ENCODE measurements around the gene GNAZ.

The GNAZ gene

GRCh38 chr22:23084453-23085350, 14.4 kb downstream of the GNAZ start:
- ChIA-PET CTCF (no interaction called here), POLR2A (no interaction called here)
- TF ChIP-seq L3MBTL2 (conservative IDR thresholded peaks at IDR 0.05): no peak
- TF ChIP-seq SUZ12 (IDR thresholded peaks at IDR 0.05): no peak
- no peak for DNase-seq (ENCODE audit: extremely low spot score)

DNA sequence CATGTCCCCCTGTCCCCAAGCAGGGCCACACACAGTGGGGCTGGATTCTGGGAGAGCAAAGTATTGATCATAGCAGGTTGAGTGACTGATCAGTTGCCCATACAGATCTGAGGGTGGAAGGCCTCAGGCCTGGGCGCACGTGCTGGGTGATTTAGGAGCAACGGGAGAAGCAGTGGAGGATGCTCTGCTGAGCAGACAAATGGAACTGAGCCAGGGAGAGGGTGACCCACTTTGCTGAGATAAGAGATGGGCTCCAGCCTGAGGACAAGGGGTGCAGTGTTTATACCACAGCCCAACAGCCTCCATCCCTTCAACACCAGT, 15.0 kb downstream of the GNAZ start:
- CTCF ChIA-PET: no interaction called here
- POLR2A ChIA-PET: no interaction called here
- no peak for DNase-seq (ENCODE audit: extremely low spot score)
- TF ChIP-seq FOXK2 (IDR thresholded peaks at IDR 0.05) (no peak), ELF4 (IDR thresholded peaks at IDR 0.05) (no peak), SUZ12 (IDR thresholded peaks at IDR 0.05) (no peak), FOXA1 (IDR thresholded peaks at IDR 0.05) (no peak), BHLHE40 (IDR thresholded peaks at IDR 0.05; ENCODE audit: borderline replicate concordance) (no peak), PKNOX1 (IDR thresholded peaks at IDR 0.05) (no peak), LEF1 (IDR thresholded peaks at IDR 0.05; ENCODE audit: borderline replicate concordance) (no peak), FOXM1 (IDR thresholded peaks at IDR 0.05; ENCODE audit: borderline replicate concordance) (no peak), NFRKB (IDR thresholded peaks at IDR 0.05) (no peak), L3MBTL2 (conservative IDR thresholded peaks at IDR 0.05) (no peak), ARNT (IDR thresholded peaks at IDR 0.05) (no peak), ZNF384 (IDR thresholded peaks at IDR 0.05) (no peak), SP1 (IDR thresholded peaks at IDR 0.05) (no peak), CTBP1 (IDR thresholded peaks at IDR 0.05; ENCODE audit: borderline replicate concordance) (no peak), TARDBP (IDR thresholded peaks at IDR 0.05) (no peak), HDGF (IDR thresholded peaks at IDR 0.05; ENCODE audit: borderline replicate concordance) (no peak)

- DNase-seq (ENCODE audit: extremely low spot score): no peak
- CTCF ChIA-PET: no interaction called here
- POLR2A ChIA-PET: no interaction called here
- TF ChIP-seq SUZ12 (IDR thresholded peaks at IDR 0.05) (no peak), ELF4 (IDR thresholded peaks at IDR 0.05) (no peak), ARNT (IDR thresholded peaks at IDR 0.05) (no peak), TARDBP (IDR thresholded peaks at IDR 0.05) (no peak), NFRKB (IDR thresholded peaks at IDR 0.05) (no peak), FOXK2 (IDR thresholded peaks at IDR 0.05) (no peak), LEF1 (IDR thresholded peaks at IDR 0.05; ENCODE audit: borderline replicate concordance) (no peak), HDGF (IDR thresholded peaks at IDR 0.05; ENCODE audit: borderline replicate concordance) (no peak), PKNOX1 (IDR thresholded peaks at IDR 0.05) (no peak), SP1 (IDR thresholded peaks at IDR 0.05) (no peak), CTBP1 (IDR thresholded peaks at IDR 0.05; ENCODE audit: borderline replicate concordance) (no peak), BHLHE40 (IDR thresholded peaks at IDR 0.05; ENCODE audit: borderline replicate concordance) (no peak), FOXM1 (IDR thresholded peaks at IDR 0.05; ENCODE audit: borderline replicate concordance) (no peak), L3MBTL2 (conservative IDR thresholded peaks at IDR 0.05) (no peak), ZNF384 (IDR thresholded peaks at IDR 0.05) (no peak), FOXA1 (IDR thresholded peaks at IDR 0.05) (no peak)
Observed at GRCh38 chr22:23085785-23086184, 15.5 kb downstream of the GNAZ start.

DNA sequence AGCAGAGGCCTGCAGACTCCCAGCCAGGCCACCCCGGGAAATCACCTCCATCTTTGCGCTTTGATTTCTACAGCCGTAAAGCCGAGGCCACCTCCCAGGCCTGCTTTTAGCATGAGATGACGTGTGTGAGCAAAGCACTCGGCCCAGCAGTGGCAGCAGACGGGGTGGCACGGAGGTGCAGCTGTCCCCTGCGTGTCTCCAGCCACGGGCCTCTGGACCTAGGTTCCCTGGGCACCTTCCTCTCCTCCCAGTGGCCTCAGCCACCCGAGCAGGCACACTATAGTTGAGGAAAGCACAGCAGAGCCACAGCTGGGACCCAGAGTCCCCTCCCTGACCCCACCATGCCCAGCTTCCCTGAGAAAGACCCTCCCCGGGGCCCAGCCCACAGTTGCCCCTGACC, 15.9 kb downstream of the GNAZ start:
- DNase-seq (ENCODE audit: extremely low spot score): no peak
- TF ChIP-seq ZNF384 (IDR thresholded peaks at IDR 0.05) (no peak), L3MBTL2 (conservative IDR thresholded peaks at IDR 0.05) (no peak), BHLHE40 (IDR thresholded peaks at IDR 0.05; ENCODE audit: borderline replicate concordance) (no peak), HDGF (IDR thresholded peaks at IDR 0.05; ENCODE audit: borderline replicate concordance) (no peak), TARDBP (IDR thresholded peaks at IDR 0.05) (no peak), FOXA1 (IDR thresholded peaks at IDR 0.05) (no peak), CTBP1 (IDR thresholded peaks at IDR 0.05; ENCODE audit: borderline replicate concordance) (no peak), SP1 (IDR thresholded peaks at IDR 0.05) (no peak), NFRKB (IDR thresholded peaks at IDR 0.05) (no peak), ELF4 (IDR thresholded peaks at IDR 0.05) (no peak), FOXM1 (IDR thresholded peaks at IDR 0.05; ENCODE audit: borderline replicate concordance) (no peak), PKNOX1 (IDR thresholded peaks at IDR 0.05) (no peak), FOXK2 (IDR thresholded peaks at IDR 0.05) (no peak)
- POLR2A ChIA-PET: no interaction called here
- CTCF ChIA-PET: no interaction called here

- DNase-seq (ENCODE audit: extremely low spot score): no peak
- CTCF ChIA-PET: no interaction called here
- TF ChIP-seq FOXK2 (IDR thresholded peaks at IDR 0.05) (no peak), PKNOX1 (IDR thresholded peaks at IDR 0.05) (no peak), TARDBP (IDR thresholded peaks at IDR 0.05) (no peak), HDGF (IDR thresholded peaks at IDR 0.05; ENCODE audit: borderline replicate concordance) (no peak), ZNF384 (IDR thresholded peaks at IDR 0.05) (no peak), LEF1 (IDR thresholded peaks at IDR 0.05; ENCODE audit: borderline replicate concordance) (no peak), SP1 (IDR thresholded peaks at IDR 0.05) (no peak), L3MBTL2 (conservative IDR thresholded peaks at IDR 0.05) (no peak), SUZ12 (IDR thresholded peaks at IDR 0.05) (no peak), BHLHE40 (IDR thresholded peaks at IDR 0.05; ENCODE audit: borderline replicate concordance) (no peak), CTBP1 (IDR thresholded peaks at IDR 0.05; ENCODE audit: borderline replicate concordance) (no peak), NFRKB (IDR thresholded peaks at IDR 0.05) (no peak)
- POLR2A ChIA-PET: no interaction called here
Observed at GRCh38 chr22:23086787-23087186, 16.5 kb downstream of the GNAZ start.

Data from HEK293T (cell line).